ENCODE data around the gene ACER1.
"Not testable (repeated sequence)": the region's sequence is repeated elsewhere in the genome, so short reads cannot be mapped to it uniquely, and the experiment has no call there.

- not testable (repeated sequence) for TF ChIP-seq TAF1, POU2F2, POLR2AphosphoS5, POLR2A, SPI1 (IDR thresholded peaks at IDR 0.05; ENCODE audit: low read depth, low read length)
Observed at GRCh38 chr19:6282393-6282792, 51.0 kb downstream of the ACER1 start.
